Omental fat pad (tissue), 4 donors: ENCODE measurements around the gene PADI1. TPM values are rescaled to one million over a fixed set of nuclear protein-coding genes. Genes with fewer than 3 reads are reported as not detected.

Experiments used
- ATAC-seq: fragments of 150-250 bp; one replicate; pipeline ENCODE4 v1.9.1; 2016; ENCODE audit warnings: mild to moderate bottlenecking, moderate library complexity; ENCODE audit not compliant: low FRiP score
- DNase-seq: peaks from one replicate; pipeline ENCODE4 v3.0.0-alpha.2; 2019; ENCODE audit warnings: low spot score
- total RNA-seq, 4 donors: library from RNA; depleted of rRNA; stranded (reverse); fragments of >200 nt; gene quantifications; one replicate each; pipeline ENCODE4 v1.1.0, GENCODE V29; 2016
- TF ChIP-seq, protein P1 (sequence below), 3 donors: fragments of 450-650 bp; IDR thresholded peaks; one replicate each; pipeline ENCODE4 v1.5.1; 2016 to 2017; ENCODE audit warnings: antibody characterized with exemption in 3 of 3, mild to moderate bottlenecking in 3 of 3, moderate library complexity in 2 of 3

PADI1 gene
- total RNA-seq, 4 donors from 2014 or later, result not detected

DNA sequence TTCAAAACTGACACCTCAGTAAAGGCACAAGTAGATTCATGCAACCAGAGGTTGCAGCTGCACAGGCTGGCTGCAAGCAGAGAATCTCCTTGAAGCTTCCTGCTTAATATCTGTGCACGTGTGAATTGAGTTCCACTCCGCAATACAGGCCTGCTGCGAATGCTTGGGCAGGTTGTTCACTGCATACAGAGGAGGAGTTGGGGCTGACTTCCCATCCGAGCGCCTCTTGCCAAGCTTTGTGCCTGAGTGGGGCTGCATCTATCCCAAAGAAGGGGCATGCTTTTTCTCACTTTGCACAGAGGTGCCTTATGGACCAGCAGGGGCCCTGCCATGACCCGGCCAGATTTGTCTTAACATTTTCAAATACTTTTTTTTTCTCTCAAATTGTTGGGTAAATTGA, 17.9 kb upstream of the PADI1 start:
- TF ChIP-seq, protein P1, sequence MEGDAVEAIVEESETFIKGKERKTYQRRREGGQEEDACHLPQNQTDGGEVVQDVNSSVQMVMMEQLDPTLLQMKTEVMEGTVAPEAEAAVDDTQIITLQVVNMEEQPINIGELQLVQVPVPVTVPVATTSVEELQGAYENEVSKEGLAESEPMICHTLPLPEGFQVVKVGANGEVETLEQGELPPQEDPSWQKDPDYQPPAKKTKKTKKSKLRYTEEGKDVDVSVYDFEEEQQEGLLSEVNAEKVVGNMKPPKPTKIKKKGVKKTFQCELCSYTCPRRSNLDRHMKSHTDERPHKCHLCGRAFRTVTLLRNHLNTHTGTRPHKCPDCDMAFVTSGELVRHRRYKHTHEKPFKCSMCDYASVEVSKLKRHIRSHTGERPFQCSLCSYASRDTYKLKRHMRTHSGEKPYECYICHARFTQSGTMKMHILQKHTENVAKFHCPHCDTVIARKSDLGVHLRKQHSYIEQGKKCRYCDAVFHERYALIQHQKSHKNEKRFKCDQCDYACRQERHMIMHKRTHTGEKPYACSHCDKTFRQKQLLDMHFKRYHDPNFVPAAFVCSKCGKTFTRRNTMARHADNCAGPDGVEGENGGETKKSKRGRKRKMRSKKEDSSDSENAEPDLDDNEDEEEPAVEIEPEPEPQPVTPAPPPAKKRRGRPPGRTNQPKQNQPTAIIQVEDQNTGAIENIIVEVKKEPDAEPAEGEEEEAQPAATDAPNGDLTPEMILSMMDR (IDR thresholded peaks at IDR 0.05), result no peak
- DNase-seq (no peak), ATAC-seq (no peak)

DNA sequence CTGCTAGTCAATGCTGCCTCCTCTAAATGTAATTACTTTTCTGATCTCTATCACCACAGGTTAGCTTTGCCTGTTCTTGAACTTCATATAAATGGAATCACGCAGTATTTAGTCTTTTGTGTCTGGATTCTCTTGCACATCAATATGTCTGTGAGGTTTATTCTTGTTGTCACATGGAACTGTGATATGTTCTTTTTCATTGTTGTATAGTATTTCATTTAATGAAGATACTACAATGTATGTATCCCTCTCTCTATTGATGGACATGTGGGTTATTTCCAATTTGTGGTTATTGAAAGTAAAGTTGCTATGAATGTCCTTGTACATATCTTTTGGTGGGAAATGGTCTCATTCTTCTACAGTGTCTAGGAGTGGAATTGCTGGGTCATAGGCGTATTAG, 16.7 kb upstream of the PADI1 start:
- TF ChIP-seq, protein P1 (IDR thresholded peaks at IDR 0.05), result no peak
- no peak for ATAC-seq
- no peak for DNase-seq

DNA sequence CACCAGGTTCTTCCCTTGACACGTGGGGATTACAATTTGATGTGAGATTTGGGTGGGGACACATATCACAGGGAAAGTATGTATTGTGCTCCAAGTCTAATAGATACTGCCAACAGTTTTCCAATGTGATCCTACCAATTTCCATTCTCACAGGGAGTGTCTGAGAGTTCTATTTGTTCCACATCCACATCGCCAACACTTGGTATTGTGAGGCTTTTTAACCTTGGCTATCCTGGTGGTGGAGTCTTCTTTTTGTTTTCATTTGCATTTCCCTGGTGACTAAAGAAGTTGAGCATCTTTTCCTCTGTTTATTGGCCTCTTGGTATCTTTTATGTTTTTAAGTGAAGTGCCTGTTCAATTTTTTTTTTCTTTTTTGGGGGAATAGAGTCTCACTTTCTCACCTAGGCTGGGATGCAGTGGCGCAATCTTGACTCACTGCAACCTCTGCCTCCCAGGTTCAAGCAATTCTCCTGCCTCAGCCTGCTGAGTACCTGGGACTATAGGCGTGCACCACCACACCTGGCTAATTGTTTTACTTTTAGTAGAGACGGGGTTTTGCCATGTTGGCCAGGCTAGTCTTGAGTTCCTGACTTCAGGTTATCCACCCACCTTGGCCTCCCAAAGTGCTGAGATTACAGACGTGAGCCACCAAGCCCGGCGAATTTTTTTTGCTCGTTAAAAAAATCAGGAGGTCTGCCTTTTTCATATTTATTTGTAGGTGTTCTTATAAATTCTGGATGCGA, 15.9 kb upstream of the PADI1 start:
- ATAC-seq, result no peak

DNA sequence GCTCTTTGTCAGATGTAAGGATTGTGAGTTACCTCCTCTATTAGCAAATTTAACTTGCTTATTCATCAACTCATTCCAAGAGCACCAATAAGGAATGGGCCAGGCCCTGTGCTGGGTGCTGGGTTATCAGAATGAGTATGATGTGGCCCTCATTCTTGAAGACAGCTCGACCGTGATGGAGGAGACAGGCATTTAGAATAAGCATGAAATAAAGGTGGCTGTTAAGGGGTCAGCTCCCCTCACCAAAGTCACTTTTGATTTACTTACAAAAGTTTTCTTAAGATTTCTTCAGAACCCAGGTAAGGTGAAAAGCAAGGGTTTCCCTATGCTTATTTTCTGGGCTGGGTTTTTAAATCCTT, 15.3 kb upstream of the PADI1 start:
- TF ChIP-seq, protein P1 (IDR thresholded peaks at IDR 0.05), result no peak
- no peak for ATAC-seq
- no peak for DNase-seq

More for the DNA sequence above, 15.9 kb upstream of the PADI1 start:
- DNase-seq, result no peak
- TF ChIP-seq, protein P1 (IDR thresholded peaks at IDR 0.05), result no peak

DNA sequence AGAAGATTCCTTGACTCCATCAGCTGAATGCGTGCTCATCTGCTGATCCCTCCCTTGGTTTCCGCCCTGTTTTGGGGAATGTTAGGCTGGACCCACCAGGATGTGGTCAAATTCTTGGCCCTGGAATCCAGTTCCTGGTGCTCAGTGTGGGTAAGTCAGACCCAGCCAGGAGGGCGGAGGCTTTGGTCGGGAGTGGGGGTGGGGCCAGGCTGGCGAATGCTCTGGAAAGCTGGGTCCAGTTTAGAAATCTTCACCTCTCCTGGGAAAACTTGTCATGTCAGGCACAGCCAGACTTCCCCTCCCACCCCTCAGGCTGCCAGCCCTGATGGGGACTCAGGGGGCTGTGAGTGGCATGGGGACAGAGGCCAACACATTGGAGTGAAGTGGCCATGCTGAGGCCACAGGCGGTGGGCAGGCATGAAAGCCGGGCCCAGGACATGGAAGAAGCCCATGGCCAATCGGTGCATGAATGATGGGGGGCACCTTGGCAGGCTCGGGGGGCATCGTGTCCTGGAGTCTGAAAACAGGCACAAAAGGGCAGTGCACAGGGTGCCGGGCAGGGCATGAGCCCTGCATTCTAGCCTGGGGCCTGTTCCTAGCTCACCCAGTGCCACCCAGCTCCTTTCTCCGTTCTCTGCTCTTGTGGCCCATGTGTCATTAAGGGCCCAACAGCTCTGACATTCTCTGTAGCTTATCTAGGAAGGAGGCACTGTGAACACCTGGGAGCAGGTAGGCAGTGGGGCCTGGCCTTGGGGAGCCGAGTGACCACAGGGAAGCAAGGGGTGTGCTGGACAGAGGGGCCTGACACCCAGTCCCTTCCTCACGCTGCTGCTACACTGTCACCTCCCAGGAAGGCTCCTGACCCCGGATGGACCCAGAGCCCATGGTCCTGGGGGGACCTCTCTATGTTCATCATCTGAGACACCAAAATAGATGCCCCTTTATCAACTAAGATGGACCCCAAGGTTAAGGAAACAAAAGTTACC, 14.6 kb upstream of the PADI1 start:
- TF ChIP-seq, protein P1 (IDR thresholded peaks at IDR 0.05), result no peak
- no peak for DNase-seq
- peak; percentile 72 for ATAC-seq

DNA sequence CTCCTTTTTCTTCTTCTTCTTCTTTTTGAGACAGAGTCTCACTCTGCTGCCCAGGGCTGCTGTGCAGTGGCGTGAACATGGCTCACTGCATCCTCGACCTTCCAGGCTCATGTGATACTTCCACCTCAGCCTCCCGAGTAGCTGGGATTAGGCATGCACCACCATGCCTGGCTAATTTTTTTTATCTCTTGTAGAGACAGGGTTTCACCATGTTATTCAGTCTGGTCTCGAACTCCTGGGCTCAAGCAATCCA, 13.0 kb upstream of the PADI1 start:
- ATAC-seq (no peak), DNase-seq (no peak)
- TF ChIP-seq, protein P1 (IDR thresholded peaks at IDR 0.05), result no peak
